ENCODE results near the gene B3GAT3.
"Not testable (repeated sequence)": the region's sequence is repeated elsewhere in the genome, so short reads cannot be mapped to it uniquely, and the experiment has no call there.

DNA sequence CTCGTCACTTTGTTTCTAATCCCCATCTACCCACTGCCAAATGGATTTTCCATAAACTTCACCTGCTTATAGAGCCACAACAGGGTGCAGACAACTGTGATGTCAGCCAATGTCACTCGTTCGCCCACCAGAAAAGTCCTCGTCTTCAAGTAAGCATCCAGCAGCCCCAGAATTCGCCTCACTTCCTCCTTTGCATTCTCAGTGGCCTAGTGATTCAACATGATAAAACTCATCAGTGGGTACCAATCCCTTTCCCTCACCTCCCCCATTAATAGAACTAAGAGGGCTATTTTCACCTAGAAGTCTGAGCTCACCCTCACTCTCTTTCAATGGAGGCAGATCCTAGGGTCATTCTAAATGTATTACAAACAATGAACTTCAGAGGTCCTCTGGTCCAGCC lies 50.9 kb downstream of the B3GAT3 start:
- TF ChIP-seq, protein P1, sequence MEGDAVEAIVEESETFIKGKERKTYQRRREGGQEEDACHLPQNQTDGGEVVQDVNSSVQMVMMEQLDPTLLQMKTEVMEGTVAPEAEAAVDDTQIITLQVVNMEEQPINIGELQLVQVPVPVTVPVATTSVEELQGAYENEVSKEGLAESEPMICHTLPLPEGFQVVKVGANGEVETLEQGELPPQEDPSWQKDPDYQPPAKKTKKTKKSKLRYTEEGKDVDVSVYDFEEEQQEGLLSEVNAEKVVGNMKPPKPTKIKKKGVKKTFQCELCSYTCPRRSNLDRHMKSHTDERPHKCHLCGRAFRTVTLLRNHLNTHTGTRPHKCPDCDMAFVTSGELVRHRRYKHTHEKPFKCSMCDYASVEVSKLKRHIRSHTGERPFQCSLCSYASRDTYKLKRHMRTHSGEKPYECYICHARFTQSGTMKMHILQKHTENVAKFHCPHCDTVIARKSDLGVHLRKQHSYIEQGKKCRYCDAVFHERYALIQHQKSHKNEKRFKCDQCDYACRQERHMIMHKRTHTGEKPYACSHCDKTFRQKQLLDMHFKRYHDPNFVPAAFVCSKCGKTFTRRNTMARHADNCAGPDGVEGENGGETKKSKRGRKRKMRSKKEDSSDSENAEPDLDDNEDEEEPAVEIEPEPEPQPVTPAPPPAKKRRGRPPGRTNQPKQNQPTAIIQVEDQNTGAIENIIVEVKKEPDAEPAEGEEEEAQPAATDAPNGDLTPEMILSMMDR (IDR thresholded peaks at IDR 0.05) = not testable (repeated sequence)
- not testable (repeated sequence) for TF ChIP-seq POLR2AphosphoS5, POLR2A, EP300 (IDR thresholded peaks at IDR 0.05)
